Right kidney (tissue), 9 donors: ENCODE results near the gene CD1B.
"Not testable (repeated sequence)": the region's sequence is repeated elsewhere in the genome, so short reads cannot be mapped to it uniquely, and the experiment has no call there.

Experiments
- DNase-seq: peaks from one replicate; pipeline ENCODE4 v3.0.0-alpha.2; 2016
- long read RNA-seq, 8 donors: transcript quantifications; one replicate each; lab custom pipeline, GENCODE V29; 2026

Gene CD1B
- long read RNA-seq, donor 1 = 0 reads
- long read RNA-seq, donor 2 = 0 reads
- long read RNA-seq, donor 3 = 0 reads
- long read RNA-seq, donor 4, partial matches to known transcripts = 0 of 1 reads
- long read RNA-seq, donor 4, other reads (novel, unspliced or antisense) = 0 of 1 reads
- long read RNA-seq, donor 5 = 0 reads
- long read RNA-seq, donor 6 = 0 reads
- long read RNA-seq, donor 7 = 0 reads
- long read RNA-seq, donor 8 = 0 reads

DNA sequence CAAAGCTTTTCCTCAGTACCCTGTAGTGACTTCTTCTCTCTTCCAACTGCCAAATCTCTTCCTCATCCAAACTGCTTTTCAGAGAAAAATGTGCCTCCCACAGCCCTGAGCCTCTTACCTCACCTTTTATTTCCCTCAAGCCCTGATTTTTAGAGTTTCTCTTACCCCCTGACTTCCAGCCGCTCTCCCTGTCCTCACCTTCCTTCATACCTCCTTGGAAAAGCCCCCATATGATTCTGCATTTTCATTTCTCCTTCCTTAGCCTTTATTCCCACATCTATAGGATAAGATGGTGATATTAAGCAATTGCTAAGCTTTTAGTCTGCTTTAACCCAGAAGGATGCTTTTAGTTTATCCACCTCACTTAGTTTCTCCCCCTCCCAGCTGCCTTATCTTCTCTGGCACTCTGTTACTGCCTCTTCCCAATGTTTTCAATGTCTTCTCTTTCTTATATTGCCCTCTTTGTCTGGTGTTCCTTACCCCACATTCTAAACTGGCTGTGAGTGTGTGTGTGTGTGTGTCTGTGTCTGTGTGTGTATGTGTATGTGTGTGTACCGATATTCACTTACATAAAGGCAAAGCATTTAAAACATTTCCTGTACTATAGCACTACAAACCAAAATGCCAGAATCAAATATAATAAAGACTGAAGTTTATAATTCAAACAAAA is at the start of gene CD1B:
Gene CD1B, minus strand, starts transcription at position 51 of the 670 bp plus-strand sequence. CDS start 108 bp downstream, outside the sequence.
- no peak for DNase-seq

- DNase-seq = no peak
Observed at GRCh38 chr1:158374860-158375259, 43.5 kb upstream of the CD1B start.

DNA sequence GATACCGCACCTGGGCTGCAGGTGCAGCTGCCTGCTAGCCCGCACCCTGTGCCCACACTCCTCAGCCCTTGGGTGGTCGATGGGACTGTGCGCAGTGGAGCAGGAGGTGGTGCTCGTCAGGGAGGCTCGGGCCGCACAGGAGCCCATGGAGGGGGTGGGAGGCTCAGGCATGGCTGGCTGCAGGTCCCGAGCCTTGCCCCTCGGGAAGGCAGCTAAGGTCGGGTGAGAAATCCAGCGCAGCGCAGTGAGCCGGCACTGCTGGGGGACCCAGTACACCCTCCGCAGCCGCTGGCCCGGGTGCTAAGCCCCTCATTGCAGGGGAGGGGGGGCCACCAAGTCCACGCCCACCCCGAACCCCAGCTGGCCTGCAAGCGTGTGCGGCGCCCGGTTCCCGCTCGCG is 42.8 kb upstream of the CD1B start:
- DNase-seq = not testable (repeated sequence)

GRCh38 chr1:158371188-158371953 is 40.0 kb upstream of the CD1B start:
- DNase-seq = no peak

DNA sequence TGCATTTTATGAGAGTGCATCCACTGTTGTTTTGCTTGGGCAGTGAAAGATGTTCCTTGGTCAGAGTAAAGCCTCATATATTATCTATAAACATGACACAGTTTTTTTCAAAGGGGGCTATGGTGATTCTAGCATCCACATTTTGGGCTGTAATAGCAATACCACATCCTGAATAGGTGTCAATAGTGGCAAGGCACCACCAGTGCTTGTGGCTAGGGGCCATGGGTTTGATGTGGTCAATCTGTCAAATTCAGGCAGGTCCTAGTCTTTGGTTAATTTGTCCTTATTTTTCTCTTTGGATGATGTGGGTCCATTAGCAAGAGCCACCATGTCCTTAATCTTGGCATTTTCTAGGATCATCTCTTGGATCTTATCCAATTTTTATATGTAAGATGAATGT is 35.5 kb upstream of the CD1B start:
- no peak for DNase-seq

GRCh38 chr1:158362941-158363340 is 31.6 kb upstream of the CD1B start:
- no peak for DNase-seq

DNA sequence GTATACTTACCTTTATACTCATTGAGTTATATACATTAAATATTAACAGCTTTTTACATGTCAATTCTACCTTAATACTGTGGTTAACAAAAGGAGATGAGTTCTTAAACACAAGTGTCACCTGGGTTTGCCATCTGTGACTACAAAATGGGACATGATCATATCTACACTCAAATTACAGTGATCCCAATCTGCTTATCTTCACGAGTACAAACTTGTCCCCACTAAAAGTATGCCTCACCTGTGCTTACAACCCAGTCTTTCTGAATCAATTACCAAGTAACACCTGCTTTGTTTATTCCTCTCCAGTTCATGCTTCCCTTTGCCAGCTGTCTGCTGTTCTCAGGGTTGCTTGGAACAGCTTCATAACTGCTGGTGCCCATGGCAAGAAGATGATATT is 31.2 kb upstream of the CD1B start:
- DNase-seq = no peak

- no peak for DNase-seq
Observed at GRCh38 chr1:158357441-158357840, 26.1 kb upstream of the CD1B start.

DNA sequence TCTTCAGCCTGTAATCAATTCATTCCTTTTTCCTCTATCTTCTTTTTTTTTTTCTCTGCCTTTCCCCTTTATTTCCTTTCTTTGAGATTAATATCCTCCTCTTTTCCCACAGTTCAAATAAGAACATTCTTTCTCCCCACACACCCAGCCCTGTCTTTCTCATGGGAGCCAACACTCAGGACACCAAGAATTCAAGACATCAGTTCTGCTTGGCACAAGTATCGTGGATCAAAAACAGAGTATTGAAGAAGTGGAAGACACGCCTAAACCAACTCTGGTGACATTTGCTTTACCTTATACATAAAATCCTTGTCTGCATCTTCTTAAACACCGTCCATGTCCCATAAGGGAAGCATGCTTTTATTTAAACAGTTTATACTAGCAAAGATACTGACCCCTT is 25.3 kb upstream of the CD1B start:
- no peak for DNase-seq

GRCh38 chr1:158355773-158356285 is 24.5 kb upstream of the CD1B start:
- no peak for DNase-seq

- no peak for DNase-seq
Observed at GRCh38 chr1:158354255-158354654, 22.9 kb upstream of the CD1B start.

GRCh38 chr1:158353303-158354075 is 22.2 kb upstream of the CD1B start, which contains the start of gene CD1E:
TSS of gene CD1E (plus strand) at chr1:158353894. CDS start at chr1:158353989, 95 bp downstream.
- no peak for DNase-seq

GRCh38 chr1:158348946-158349345 is 17.6 kb upstream of the CD1B start:
- DNase-seq = not testable (repeated sequence)

- not testable (repeated sequence) for DNase-seq
Observed at GRCh38 chr1:158336413-158336812, 5.1 kb upstream of the CD1B start.

DNA sequence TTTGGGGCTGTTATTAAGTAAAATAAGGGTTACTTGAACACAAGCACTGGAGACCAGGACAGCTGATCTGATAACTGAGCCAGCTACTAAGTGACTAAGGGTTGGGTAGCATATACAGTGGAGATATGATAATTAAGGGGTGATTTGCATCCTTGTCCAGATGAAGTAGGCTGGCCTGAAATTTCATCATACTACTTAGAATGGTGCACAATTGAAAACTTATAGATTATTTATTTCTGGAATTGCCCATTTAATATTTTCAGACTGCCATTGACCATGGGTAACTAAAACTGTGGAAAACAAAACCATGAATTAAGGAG is 3.8 kb upstream of the CD1B start:
- no peak for DNase-seq

DNA sequence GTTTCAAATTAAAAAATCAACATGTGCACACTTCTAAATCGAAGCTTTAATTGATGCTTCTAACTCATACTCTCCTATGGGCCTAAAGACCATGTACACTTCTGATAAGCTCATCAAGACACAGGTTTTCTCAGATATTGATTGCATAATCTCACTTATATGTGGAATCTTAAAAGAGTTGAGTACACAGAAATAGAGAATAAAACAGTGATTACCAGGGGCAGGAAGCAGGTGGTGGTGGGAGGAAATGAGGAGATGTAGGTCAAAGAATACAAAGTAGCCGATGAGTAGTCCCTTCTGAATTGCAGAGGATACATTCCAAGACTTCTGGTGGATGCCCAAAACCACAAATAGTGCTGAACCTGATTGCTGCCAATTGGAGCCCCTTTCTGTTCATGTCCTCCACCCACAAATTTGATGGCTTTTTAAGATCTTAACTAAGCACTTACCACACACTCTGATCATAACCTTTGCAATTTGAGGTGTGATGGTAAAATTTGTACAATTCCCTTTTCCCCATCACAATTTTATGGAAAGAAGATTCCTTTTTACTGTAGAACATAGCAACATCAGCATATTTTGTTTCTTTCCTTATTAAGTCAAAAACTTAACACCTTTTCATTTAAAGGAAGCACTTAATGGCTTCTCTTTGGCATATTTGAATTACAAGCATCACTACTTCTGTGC is 3.3 kb upstream of the CD1B start:
- no peak for DNase-seq

- DNase-seq = no peak
Observed at GRCh38 chr1:158333405-158334155, 2.2 kb upstream of the CD1B start.

DNA sequence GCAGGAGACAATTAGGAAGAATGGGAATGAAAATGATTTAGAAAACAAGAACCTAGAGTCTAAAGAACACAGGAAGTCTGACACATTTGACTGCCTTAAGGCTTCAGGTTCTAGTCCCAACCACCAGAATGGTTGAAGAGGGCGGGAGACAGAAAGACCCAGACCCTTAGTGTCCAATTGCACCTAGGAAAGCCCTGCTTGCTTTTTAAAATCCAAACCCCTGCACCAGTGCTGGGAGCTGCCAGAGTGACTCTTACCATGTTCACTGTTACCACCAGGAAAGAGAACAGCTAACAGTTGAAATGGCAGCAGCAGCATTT is 265 bp downstream of the CD1B start:
- DNase-seq = no peak

DNA sequence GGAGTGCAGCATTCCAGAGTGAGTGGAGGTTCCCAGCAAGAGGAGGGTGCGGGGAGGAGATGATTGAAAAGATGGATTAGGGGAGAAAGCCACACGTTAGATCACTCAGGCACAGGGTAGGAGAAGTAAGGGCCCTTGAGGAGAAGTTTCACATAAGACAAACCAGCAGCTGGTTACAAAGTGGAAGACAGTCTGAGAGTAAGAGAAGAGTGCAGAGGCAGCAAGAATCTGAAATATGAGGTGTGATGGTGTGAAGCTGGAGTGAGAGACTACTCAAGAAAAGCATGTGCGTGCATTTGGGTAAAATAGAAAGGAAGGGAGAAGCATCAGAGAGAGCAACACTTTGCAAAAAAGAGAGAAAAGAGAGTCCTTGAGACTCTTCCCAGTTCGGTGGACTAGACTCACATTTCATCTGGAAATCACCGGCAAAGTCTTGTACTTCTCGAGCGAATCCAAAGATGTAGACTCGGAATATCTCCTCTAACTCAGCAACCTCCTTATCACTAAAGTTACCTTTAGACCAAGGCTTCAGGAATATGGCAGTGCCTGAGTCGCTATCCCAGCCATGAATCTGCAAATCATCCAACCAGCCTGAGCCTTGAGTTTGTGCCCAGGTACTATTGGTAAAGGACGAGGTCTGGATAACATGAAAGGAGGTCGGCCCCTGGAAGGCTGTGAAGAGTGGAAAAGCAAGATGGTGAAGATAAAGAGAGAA is 783 bp downstream of the CD1B start:
- DNase-seq = no peak

- no peak for DNase-seq
Observed at GRCh38 chr1:158329733-158330132, 1.6 kb downstream of the CD1B start.

DNA sequence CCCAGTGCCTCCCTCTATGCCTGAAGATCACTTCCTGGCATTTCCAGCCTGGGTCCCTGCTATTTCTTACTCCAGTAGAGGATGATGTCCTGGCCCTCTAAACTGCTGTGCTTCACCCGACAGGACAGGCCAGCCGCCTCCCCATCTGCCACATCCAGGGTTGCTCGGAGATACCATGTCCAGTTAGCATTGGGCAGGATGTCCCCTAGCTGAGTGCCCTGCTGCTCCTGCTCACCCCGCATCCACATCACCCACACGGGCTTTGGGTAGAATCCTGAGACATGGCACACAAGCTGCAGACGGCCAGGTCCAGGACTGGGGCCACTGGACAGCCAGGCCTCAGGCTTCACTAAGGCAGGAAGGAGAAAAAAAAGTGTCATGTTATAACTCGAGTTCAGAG is 2.0 kb downstream of the CD1B start:
- no peak for DNase-seq
